Adrenal gland (tissue), 12 donors: ENCODE data around the gene SNAP47. TPM values are rescaled to one million over a fixed set of nuclear protein-coding genes. Genes with fewer than 3 reads are reported as not detected.

Experiments used
- DNase-seq, 7 donors: peaks; one replicate each; pipeline ENCODE4 v3.0.0-alpha.2; 2019 to 2020
- H3K27ac ChIP-seq, 5 donors: fragments of 200-600 bp; sonication (generic) in 4 of 5; 1 replicate in 3 of 5; 2 replicates in 2 of 5; pipeline versions ENCODE4 v1.5.1 to v1.8.0; 2016 to 2020; ENCODE audit warnings: mild to moderate bottlenecking in 1 of 5
- H3K27me3 ChIP-seq: fragments of 200-600 bp; 2 replicates; pipeline ENCODE4 v1.8.0; 2021
- H3K36me3 ChIP-seq, 2 donors: fragments of 200-600 bp; replicated peaks in 1 of 2; 1 replicate in 1 of 2; 2 replicates in 1 of 2; pipeline versions ENCODE4 v1.5.1 to v1.8.0; 2018 to 2022
- H3K4me1 ChIP-seq, 2 donors: fragments of 200-600 bp; replicated peaks in 1 of 2; 1 replicate in 1 of 2; 2 replicates in 1 of 2; pipeline versions ENCODE4 v1.5.1 to v1.8.0; 2018 to 2021
- H3K4me3 ChIP-seq, 4 donors: fragments of 200-600 bp; sonication (generic) in 3 of 4; one replicate each; pipeline ENCODE4 v1.5.1; 2016 to 2018
- H3K9me3 ChIP-seq, 3 donors: fragments of 200-600 bp; sonication (generic) in 1 of 3; replicated peaks in 1 of 3; 1 replicate in 2 of 3; 2 replicates in 1 of 3; pipeline versions ENCODE4 v1.5.1 to v1.8.0; 2016 to 2021
- POLR2A ChIP-seq, 2 donors: fragments of 450-650 bp; IDR thresholded peaks; one replicate each; pipeline ENCODE4 v1.6.1; 2017; ENCODE audit warnings: antibody characterized with exemption in 2 of 2, mild to moderate bottlenecking in 2 of 2, moderate library complexity in 1 of 2
- WGBS, 4 donors: extraction: QIAGEN DNeasy Blood & Tissue Kit in 2 of 4; methylation state at CpG; one replicate each; pipeline versions ENCODE4 v1.1.5 to v1.1.7; 2013 to 2017; 5-methylcytosine and 5-hydroxymethylcytosine counted together
- intact Hi-C, 2 donors: fragments of 100-400 bp; cut with DNase I; formaldehyde crosslinking; loops; one replicate each; pipeline versions ENCODE4 v1.14.1 to v1.15.0; 2022 to 2023
- polyA plus RNA-seq, 3 donors: library from polyadenylated mRNA; stranded (reverse); fragments of 200-250 nt in 2 of 3; fragments of 350-450 nt in 1 of 3; fragmentation: Illumina TruSeq in 1 of 3; extraction: RNeasy Lipid Tissue Mini Kit (QIAGEN cat#74804) in 1 of 3; gene quantifications; one replicate each; pipeline ENCODE4 v1.2.3, GENCODE V29; 2013 to 2014
- total RNA-seq, 9 donors: library from RNA; depleted of rRNA in 4 of 9; stranded (reverse); fragments of >200 nt in 4 of 9; fragments of 120-200 nt in 1 of 9; fragmentation: NEBNext Ultra II Directional in 1 of 9; extraction: Animal tissue kit (Norgen Biotek cat#: 25700) in 1 of 9; gene quantifications; one replicate each; pipeline versions ENCODE4 v1.1.0 to v1.2.4, GENCODE V29; 2013 to 2023
- TF ChIP-seq, protein P1 (sequence below), 6 experiments: fragments of 450-650 bp in 4 of 6; fragments of 200-600 bp in 2 of 6; sonication (generic) in 1 of 6; IDR thresholded peaks; 1 replicate in 5 of 6; 2 replicates in 1 of 6; pipeline versions ENCODE4 v1.5.1 to v1.8.0; 2016 to 2021; ENCODE audit warnings: antibody characterized with exemption in 6 of 6, mild to moderate bottlenecking in 2 of 6, moderate library complexity in 1 of 6
- donor health status: healthy with polysubstance abuse.
- donor health status: Bipolar disorder and iron deficiency.
- donor health status: DM: yes; HTN: yes; CAD: no.
- donor health status: DM: no; HTN: no; CAD: no.
- donor health status: DM: no; HTN: no; CAD: no.
- donor health status: DM: yes; HTN: yes; CAD: no.

The SNAP47 gene
- total and polyA plus RNA-seq, 12 donors, result 24.5 to 216 (median 103) TPM

GRCh38 chr1:227794817-227795192, 59.6 kb downstream of the SNAP47 start:
- H3K9me3 ChIP-seq, result no peaks in the 10 kb centered on the region
- H3K27me3 ChIP-seq, result no peaks in the 10 kb centered on the region
- peak overlapping the region in 1 of 5 donors; percentile 35 for H3K27ac ChIP-seq
- no peak overlapping the region for H3K4me3 ChIP-seq
- no peaks in the 10 kb centered on the region for H3K4me1 ChIP-seq
- TF ChIP-seq, protein P1, sequence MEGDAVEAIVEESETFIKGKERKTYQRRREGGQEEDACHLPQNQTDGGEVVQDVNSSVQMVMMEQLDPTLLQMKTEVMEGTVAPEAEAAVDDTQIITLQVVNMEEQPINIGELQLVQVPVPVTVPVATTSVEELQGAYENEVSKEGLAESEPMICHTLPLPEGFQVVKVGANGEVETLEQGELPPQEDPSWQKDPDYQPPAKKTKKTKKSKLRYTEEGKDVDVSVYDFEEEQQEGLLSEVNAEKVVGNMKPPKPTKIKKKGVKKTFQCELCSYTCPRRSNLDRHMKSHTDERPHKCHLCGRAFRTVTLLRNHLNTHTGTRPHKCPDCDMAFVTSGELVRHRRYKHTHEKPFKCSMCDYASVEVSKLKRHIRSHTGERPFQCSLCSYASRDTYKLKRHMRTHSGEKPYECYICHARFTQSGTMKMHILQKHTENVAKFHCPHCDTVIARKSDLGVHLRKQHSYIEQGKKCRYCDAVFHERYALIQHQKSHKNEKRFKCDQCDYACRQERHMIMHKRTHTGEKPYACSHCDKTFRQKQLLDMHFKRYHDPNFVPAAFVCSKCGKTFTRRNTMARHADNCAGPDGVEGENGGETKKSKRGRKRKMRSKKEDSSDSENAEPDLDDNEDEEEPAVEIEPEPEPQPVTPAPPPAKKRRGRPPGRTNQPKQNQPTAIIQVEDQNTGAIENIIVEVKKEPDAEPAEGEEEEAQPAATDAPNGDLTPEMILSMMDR (IDR thresholded peaks at IDR 0.05), result no peak
- TF ChIP-seq POLR2A (IDR thresholded peaks at IDR 0.05), result no peak
- 69 to 84% (median 79%) methylated on average over 1 to 11 of the region's 11 CpGs for WGBS, 4 donors
- DNase-seq, result no peak
- intact Hi-C loops, result no loop called here
- no peaks in the 10 kb centered on the region for H3K36me3 ChIP-seq

DNA sequence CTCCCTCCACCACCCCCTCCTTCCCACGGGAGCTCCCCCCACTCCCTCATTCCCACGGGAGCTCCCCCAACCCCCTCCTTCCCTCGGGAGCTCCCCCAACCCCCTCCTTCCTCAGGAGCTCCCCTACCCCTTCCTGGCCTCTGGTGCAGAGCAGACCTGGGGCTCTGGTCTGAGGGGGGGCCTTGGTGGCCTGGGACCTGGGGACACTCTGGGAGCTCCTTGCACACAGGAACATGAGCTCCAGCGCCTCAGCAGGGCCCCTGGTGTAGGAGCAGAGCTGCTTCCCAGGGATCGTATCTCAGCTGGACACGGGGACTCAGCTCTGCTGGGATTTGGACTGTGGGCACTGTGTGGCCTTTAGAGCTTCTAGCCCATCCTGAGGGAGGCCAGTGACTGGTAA, 60.5 kb downstream of the SNAP47 start:
- H3K4me1 ChIP-seq, result no peaks in the 10 kb centered on the region
- H3K27me3 ChIP-seq, result no peaks in the 10 kb centered on the region
- no peaks in the 10 kb centered on the region for H3K9me3 ChIP-seq
- H3K4me3 ChIP-seq, result no peak overlapping the region
- intact Hi-C loops, result no loop called here
- no peak overlapping the region for H3K27ac ChIP-seq
- H3K36me3 ChIP-seq, result no peaks in the 10 kb centered on the region
- DNase-seq, result no peak
- TF ChIP-seq, protein P1 (IDR thresholded peaks at IDR 0.05), result no peak
- no peak for TF ChIP-seq POLR2A (IDR thresholded peaks at IDR 0.05)
- 59 to 80% (median 61%) methylated on average over 2 to 6 of the region's 6 CpGs; no CpG with 5 or more reads in 1 of the 4 donors for WGBS, 4 donors

DNA sequence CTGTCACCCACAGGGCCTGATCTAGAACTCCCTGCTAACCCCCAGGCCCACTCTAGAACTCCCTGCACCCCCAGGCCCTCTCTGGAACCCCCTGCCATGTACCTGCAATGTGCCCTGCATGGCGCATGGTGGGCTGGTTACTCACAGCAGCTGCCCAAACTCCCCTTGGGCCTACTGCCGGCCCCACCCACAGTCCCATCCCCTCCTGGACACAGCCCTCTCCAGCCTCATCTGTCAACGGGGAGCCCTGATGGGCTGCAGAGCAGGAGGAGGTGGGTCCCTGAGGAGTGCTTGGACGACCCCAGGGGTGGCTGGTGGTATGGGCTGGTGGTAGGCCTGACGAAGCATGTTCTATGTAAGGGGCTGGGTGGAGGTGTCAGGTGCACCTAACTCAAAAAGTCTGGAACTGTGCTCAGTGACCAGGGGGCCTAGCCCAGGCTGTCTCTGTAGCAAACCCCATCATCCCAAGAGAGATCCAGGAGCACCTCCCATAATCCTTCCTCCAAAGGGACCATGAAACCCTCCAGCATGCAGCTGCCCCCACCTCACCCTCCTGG, 61.2 kb downstream of the SNAP47 start:
- Histone ChIP-seq H3K4me1 (no peaks in the 10 kb centered on the region), H3K36me3 (no peaks in the 10 kb centered on the region), H3K27me3 (no peaks in the 10 kb centered on the region), H3K4me3 (no peak overlapping the region), H3K27ac (no peak overlapping the region), H3K9me3 (no peaks in the 10 kb centered on the region)
- no peak for DNase-seq
- intact Hi-C loops, result no loop called here
- WGBS, 4 donors, result 70 to 86% (median 77%) methylated on average over 3 to 5 of the region's 5 CpGs
- TF ChIP-seq POLR2A (IDR thresholded peaks at IDR 0.05), result no peak
- TF ChIP-seq, protein P1 (IDR thresholded peaks at IDR 0.05), result no peak

- H3K4me3 ChIP-seq, result no peak overlapping the region
- no peaks in the 10 kb centered on the region for H3K36me3 ChIP-seq
- no peaks in the 10 kb centered on the region for H3K9me3 ChIP-seq
- TF ChIP-seq, protein P1 (IDR thresholded peaks at IDR 0.05), result no peak
- TF ChIP-seq POLR2A (IDR thresholded peaks at IDR 0.05), result no peak
- intact Hi-C loops, result no loop called here
- 86 to 93% (median 88%) methylated on average over 3 of the region's 3 CpGs for WGBS, 4 donors
- H3K4me1 ChIP-seq, result no peaks in the 10 kb centered on the region
- H3K27ac ChIP-seq, result no peak overlapping the region
- no peaks in the 10 kb centered on the region for H3K27me3 ChIP-seq
- DNase-seq, result no peak
Observed at GRCh38 chr1:227797144-227797543, 61.9 kb downstream of the SNAP47 start.
